GM18873 (cell line): ENCODE data around the gene HELQ.
A peak's percentile ranks its signal among the peaks of the same experiment; 100 is the strongest.

ENCODE experiments used
- ATAC-seq: cut with Tn5 transposase; IDR thresholded peaks from one replicate; pipeline ENCODE4 v1.9.1; 2021; ENCODE audit warnings: mild to moderate bottlenecking, moderate library complexity, moderate number of reproducible peaks; ENCODE audit not compliant: unreplicated experiment, low FRiP score

HELQ gene

GRCh38 chr4:83372931-83373330, 82.7 kb downstream of the HELQ start:
- ATAC-seq = no peak

DNA sequence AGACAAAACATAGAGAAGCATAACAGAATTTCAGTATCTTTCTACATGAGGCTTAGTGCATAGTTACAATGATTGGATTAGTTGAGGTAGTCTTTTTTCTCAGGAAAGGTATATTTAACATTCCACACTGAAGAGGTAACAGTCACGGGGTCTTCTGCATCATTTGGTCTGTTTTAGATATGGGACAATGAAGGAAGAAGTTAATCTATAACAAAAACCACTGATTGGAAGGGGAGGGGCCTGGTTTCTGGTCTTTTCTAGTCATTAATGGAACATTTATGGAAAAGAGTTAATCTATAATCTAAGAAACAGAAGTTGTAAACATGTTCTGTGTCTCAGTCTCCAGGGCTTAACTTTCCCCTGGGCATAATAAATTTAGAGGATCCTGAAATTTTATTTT, 83.7 kb downstream of the HELQ start:
- ATAC-seq = no peak

- ATAC-seq = no peak
These were observed 84.4 kb downstream of the HELQ start for GRCh38 chr4:83371235-83371634.

DNA sequence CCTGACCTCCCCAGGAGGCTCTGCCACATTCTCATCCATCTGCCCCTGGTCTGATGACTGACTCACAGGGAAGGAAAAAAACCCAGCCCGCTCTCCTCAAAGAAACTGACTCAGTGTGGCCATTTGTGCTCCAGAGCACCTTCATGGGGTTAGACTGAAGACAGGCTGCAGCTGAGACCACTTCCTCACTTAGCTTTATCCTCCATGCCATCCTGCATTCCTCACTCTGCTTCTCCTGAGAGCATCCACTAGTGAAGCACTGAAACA, 85.0 kb downstream of the HELQ start:
- no peak for ATAC-seq

DNA sequence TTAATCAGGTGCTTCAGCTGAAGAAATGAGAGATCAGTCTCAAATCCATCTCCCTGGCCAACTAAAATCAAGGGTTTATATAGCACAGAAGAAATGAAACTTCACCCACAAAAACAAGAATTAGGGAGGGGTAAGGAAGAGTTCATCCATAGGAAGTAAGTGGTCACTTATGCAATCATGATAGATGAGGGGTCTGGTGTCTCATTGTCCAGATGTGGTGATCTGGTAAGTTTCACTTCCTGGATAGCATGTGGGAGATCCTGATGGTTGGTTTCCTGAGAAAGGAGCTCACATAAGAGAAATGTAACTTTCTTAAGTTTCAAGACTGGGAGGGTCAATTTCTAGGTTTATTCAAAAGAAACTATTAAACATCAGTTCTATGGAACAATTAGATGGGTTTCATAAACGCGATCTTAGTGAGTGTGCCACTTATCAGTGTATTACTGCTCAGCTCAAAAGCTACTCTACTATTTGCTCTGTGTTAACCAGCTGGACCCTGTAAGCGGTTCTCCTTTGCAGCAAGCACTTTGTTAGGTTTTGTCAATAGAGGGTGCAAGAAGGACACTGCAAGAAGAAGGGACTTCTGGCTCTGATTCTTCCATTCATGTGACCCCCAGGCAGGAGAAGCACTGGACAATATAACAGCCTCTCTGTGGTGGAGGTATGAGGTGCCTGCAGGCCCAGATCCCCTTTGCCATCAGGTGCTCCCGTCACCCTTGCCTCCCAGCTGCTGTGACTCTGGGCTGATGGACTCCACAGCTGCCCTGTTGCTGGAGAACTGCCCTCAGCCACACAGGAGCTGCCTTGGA, 85.6 kb downstream of the HELQ start:
- no peak for ATAC-seq

DNA sequence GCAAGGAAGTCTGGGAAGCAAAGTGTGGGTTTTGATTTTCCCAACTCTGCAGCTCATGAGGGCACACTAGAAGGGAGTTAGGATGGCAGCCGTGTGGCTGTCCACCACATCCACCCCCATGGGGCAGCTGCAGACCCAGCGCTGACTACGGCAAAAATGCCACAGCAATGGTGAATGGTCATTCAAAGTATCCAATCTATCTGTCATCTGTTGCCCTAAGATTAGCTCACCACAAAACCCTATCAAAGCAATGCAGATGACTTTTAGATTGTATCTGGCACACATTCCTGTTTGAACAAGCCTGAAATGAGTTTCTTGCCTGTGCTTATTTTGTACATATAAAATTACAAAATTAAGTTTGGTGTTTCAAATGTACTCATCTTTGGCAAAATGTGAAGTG, 91.3 kb downstream of the HELQ start:
- ATAC-seq = no peak

GRCh38 chr4:83362492-83363329, 92.9 kb downstream of the HELQ start:
- ATAC-seq = peak; percentile 65

- no peak for ATAC-seq
These were observed 94.1 kb downstream of the HELQ start for GRCh38 chr4:83361416-83362103.

GRCh38 chr4:83360018-83360417, 95.6 kb downstream of the HELQ start:
- no peak for ATAC-seq

- no peak for ATAC-seq
These were observed 97.2 kb downstream of the HELQ start for GRCh38 chr4:83358410-83358809.
